HepG2 (cell line): ENCODE data around the gene DEUP1. TPM values are rescaled to one million over a fixed set of nuclear protein-coding genes. Genes with fewer than 3 reads are reported as not detected.

Source experiments
- ATAC-seq: fragments of 200-7000 bp; cut with Tn5 transposase; 3 replicates; pipeline ENCODE4 v1.9.1; 2020; ENCODE audit warnings: mild to moderate bottlenecking, moderate library complexity
- BruUV-seq: library from RNA; stranded (reverse); fragments of 400-500 nt; replicated peaks from 2 replicates; lab custom pipeline; 2021; lab: Mats Ljungman, UMichigan
- CTCF ChIA-PET: fragments of 300-600 bp; formaldehyde crosslinking; extraction: SDS; loops from one replicate; lab custom pipeline; 2021; ENCODE audit warnings: low total read pairs, inconsistent platforms, low intra/inter-chr PET ratio; lab: Yijun Ruan, JAX
- POLR2A ChIA-PET: fragments of 350-600 bp; sonication (Branson Sonifier 250); formaldehyde crosslinking; loops from one replicate; lab custom pipeline; 2020; ENCODE audit warnings: antibody characterized with exemption, inconsistent platforms; lab: Yijun Ruan, JAX
- DNase-seq: peaks from one replicate; pipeline ENCODE4 v3.0.0-alpha.2; 2015; ENCODE audit warnings: low spot score
- FAIRE-seq: peaks from 3 replicates; lab custom pipeline; 2011; peaks lifted over from hg19 to GRCh38; lab: Jason Lieb, UNC
- H2AFZ ChIP-seq: one replicate; pipeline ENCODE4 v1.6.1; 2011; ENCODE audit warnings: low read length, inconsistent platforms
- H3K27ac ChIP-seq: fragments of 300-600 bp; 3 replicates; pipeline ENCODE4 v1.8.0; 2011; ENCODE audit warnings: mixed run types, mild to moderate bottlenecking, mixed read lengths, low read length, inconsistent platforms; ENCODE audit not compliant: insufficient read depth; ENCODE audit errors: extremely low read length
- H3K27me3 ChIP-seq, 2 experiments: fragments of 200-600 bp in 1 of 2; 2 replicates in 1 of 2; 3 replicates in 1 of 2; pipeline versions ENCODE4 v1.6.0 to v1.8.0; 2011; ENCODE audit warnings: low read length in 2 of 2, mild to moderate bottlenecking in 2 of 2, moderate library complexity in 2 of 2, inconsistent platforms in 1 of 2; ENCODE audit not compliant: insufficient read depth in 2 of 2, control insufficient read depth in 1 of 2
- H3K36me3 ChIP-seq, 2 experiments: fragments of 200-600 bp in 1 of 2; replicated peaks in 1 of 2; 2 replicates in 1 of 2; 3 replicates in 1 of 2; pipeline versions ENCODE4 v1.5.1 to v1.8.0; 2011; ENCODE audit warnings: low read length in 2 of 2, inconsistent platforms in 1 of 2; ENCODE audit not compliant: insufficient read depth in 2 of 2, control insufficient read depth in 1 of 2
- H3K4me1 ChIP-seq: 2 replicates; pipeline ENCODE4 v1.5.1; 2012; ENCODE audit warnings: low read length, inconsistent platforms; ENCODE audit not compliant: insufficient read depth
- H3K4me2 ChIP-seq: 2 replicates; pipeline ENCODE4 v1.6.0; 2011; ENCODE audit warnings: low read depth, low read length, inconsistent platforms
- H3K4me3 ChIP-seq, 3 experiments: fragments of 200-600 bp in 1 of 3; sonication (generic), shearing (Covaris generic) in 1 of 3; replicated peaks in 1 of 3; 2 replicates each; pipeline ENCODE4 v1.5.1; 2011 to 2016; ENCODE audit warnings: low read length in 3 of 3, inconsistent platforms in 2 of 3, low read depth in 2 of 3, mild to moderate bottlenecking in 2 of 3, control low read depth in 1 of 3, mixed read lengths in 1 of 3; ENCODE audit not compliant: insufficient read depth in 1 of 3
- H3K79me2 ChIP-seq: one replicate; pipeline ENCODE4 v1.6.1; 2011; ENCODE audit warnings: low read length, inconsistent platforms; ENCODE audit not compliant: insufficient read depth
- H3K9ac ChIP-seq: 2 replicates; pipeline ENCODE4 v1.6.0; 2011; ENCODE audit warnings: mild to moderate bottlenecking, low read depth, low read length, inconsistent platforms; ENCODE audit not compliant: insufficient read depth
- H3K9me3 ChIP-seq: 2 replicates; pipeline ENCODE4 v1.5.1; 2012; ENCODE audit warnings: mild to moderate bottlenecking, low read length
- H4K20me1 ChIP-seq: 2 replicates; pipeline ENCODE4 v1.6.0; 2011; ENCODE audit warnings: inconsistent platforms, mild to moderate bottlenecking, low read length, moderate library complexity; ENCODE audit not compliant: insufficient read depth
- ATF7 ChIP-seq, 2 experiments: fragments of 450-650 bp in 1 of 2; sonication (generic) in 1 of 2; formaldehyde crosslinking in 1 of 2; IDR thresholded peaks; 2 replicates each; pipeline versions ENCODE4 v1.4.0 to v1.6.1; 2016 to 2020; ENCODE audit warnings: antibody characterized with exemption in 1 of 2, mild to moderate bottlenecking in 1 of 2, missing genetic modification reagents in 1 of 2
- GMEB2 ChIP-seq: IDR thresholded peaks from 2 replicates; pipeline ENCODE4 v1.6.1; 2016; ENCODE audit warnings: missing biosample characterization, missing genetic modification reagents, low read depth
- MBNL3 ChIP-seq: fragments of 250-450 bp; sonication (Bioruptor Pico); conservative IDR thresholded peaks from 2 replicates; pipeline ENCODE4 v1.8.0; 2022; ENCODE audit warnings: mild to moderate bottlenecking, inconsistent platforms
- NPAS2 ChIP-seq: sonication (generic); formaldehyde crosslinking; IDR thresholded peaks from 2 replicates; pipeline ENCODE4 v1.8.0; 2022; ENCODE audit warnings: mild to moderate bottlenecking, missing genetic modification reagents, borderline replicate concordance
- RFX3 ChIP-seq: IDR thresholded peaks from 2 replicates; pipeline ENCODE4 v1.6.1; 2016; ENCODE audit warnings: missing biosample characterization, missing genetic modification reagents
- STAT6 ChIP-seq: sonication (generic); formaldehyde crosslinking; IDR thresholded peaks from 2 replicates; pipeline ENCODE4 v1.4.0; 2020; ENCODE audit warnings: missing genetic modification reagents, mild to moderate bottlenecking, borderline replicate concordance
- ZNF746 ChIP-seq: sonication (generic); formaldehyde crosslinking; IDR thresholded peaks from 2 replicates; pipeline ENCODE4 v1.8.0; 2022; ENCODE audit warnings: mild to moderate bottlenecking, missing genetic modification reagents
- WGBS: methylation state at CpG from one replicate; pipeline ENCODE4 v1.1.6; 2017; ENCODE audit warnings: low lambda C conversion rate; 5-methylcytosine and 5-hydroxymethylcytosine counted together
- in situ Hi-C: cut with HindIII; loops from 2 replicates; pipeline ENCODE4 v1.10.0; 2017; ENCODE audit warnings: low pct_unique_long_range_greater_than_20kb; ENCODE audit not compliant: extremely low pct_ligation_motif_present
- intact Hi-C: fragments of 100-400 bp; cut with micrococcal nuclease; formaldehyde crosslinking; loops from one replicate; pipeline ENCODE4 v1.10.0; 2022; ENCODE audit not compliant: unreplicated experiment
- polyA plus RNA-seq, 8 experiments: library from polyadenylated mRNA; depleted of rRNA in 3 of 8; stranded (reverse) in 7 of 8; unstranded in 1 of 8; fragments of >200 nt; fragmentation: Illumina TruSeq in 4 of 8; extraction: Trizol in 4 of 8; gene quantifications; 2 replicates each; pipeline versions ENCODE4 v1.2.1 to v1.2.3, GENCODE V29; 2011 to 2016; ENCODE audit warnings: low read depth in 4 of 8, missing spikeins in 1 of 8, mixed read lengths in 1 of 8; ENCODE audit not compliant: insufficient read depth in 1 of 8
- total RNA-seq, 5 experiments: library from RNA; depleted of rRNA; stranded (reverse); fragments of >200 nt; fragmentation: Illumina TruSeq; extraction: Trizol; gene quantifications; 2 replicates each; pipeline ENCODE4 v1.2.3, GENCODE V29; 2016; ENCODE audit warnings: low read depth in 1 of 5
- TF ChIP-seq, protein P1 (sequence below): sonication (generic); formaldehyde crosslinking; IDR thresholded peaks from 2 replicates; pipeline ENCODE4 v1.4.0; 2020; ENCODE audit warnings: missing genetic modification reagents, borderline replicate concordance

Gene DEUP1
- total and polyA plus RNA-seq, 2 of the 13 experiments (the other 11 are each of a cell fraction or from before 2014, with no cell fraction given), result not detected

GRCh38 chr11:93482556-93482955 lies 152.0 kb downstream of the DEUP1 start:
- H3K4me1 ChIP-seq, result peaks cover 20% of the 10 kb centered on the region
- no peak for FAIRE-seq

More at GRCh38 chr11:93482556-93482955, 152.0 kb downstream of the DEUP1 start:
- H3K9me3 ChIP-seq, result no peaks in the 10 kb centered on the region
- ATAC-seq, result no peak
- no peak overlapping the region for H3K27ac ChIP-seq
- ChIA-PET POLR2A (no interaction called here), CTCF (no interaction called here)
- BruUV-seq, result no TSS peak
- TF ChIP-seq, protein P1, sequence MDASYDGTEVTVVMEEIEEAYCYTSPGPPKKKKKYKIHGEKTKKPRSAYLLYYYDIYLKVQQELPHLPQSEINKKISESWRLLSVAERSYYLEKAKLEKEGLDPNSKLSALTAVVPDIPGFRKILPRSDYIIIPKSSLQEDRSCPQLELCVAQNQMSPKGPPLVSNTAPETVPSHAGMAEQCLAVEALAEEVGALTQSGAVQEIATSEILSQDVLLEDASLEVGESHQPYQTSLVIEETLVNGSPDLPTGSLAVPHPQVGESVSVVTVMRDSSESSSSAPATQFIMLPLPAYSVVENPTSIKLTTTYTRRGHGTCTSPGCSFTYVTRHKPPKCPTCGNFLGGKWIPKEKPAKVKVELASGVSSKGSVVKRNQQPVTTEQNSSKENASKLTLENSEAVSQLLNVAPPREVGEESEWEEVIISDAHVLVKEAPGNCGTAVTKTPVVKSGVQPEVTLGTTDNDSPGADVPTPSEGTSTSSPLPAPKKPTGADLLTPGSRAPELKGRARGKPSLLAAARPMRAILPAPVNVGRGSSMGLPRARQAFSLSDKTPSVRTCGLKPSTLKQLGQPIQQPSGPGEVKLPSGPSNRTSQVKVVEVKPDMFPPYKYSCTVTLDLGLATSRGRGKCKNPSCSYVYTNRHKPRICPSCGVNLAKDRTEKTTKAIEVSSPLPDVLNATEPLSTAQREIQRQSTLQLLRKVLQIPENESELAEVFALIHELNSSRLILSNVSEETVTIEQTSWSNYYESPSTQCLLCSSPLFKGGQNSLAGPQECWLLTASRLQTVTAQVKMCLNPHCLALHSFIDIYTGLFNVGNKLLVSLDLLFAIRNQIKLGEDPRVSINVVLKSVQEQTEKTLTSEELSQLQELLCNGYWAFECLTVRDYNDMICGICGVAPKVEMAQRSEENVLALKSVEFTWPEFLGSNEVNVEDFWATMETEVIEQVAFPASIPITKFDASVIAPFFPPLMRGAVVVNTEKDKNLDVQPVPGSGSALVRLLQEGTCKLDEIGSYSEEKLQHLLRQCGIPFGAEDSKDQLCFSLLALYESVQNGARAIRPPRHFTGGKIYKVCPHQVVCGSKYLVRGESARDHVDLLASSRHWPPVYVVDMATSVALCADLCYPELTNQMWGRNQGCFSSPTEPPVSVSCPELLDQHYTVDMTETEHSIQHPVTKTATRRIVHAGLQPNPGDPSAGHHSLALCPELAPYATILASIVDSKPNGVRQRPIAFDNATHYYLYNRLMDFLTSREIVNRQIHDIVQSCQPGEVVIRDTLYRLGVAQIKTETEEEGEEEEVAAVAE, result no peak
- TF ChIP-seq STAT6, result no peak
- no peak for TF ChIP-seq NPAS2 (CRISPR knock-in tag)
- no peak for TF ChIP-seq RFX3 (CRISPR knock-in tag)
- no peak for TF ChIP-seq MBNL3 (CRISPR knock-in tag)
- no peak for TF ChIP-seq ZNF746
- TF ChIP-seq GMEB2 (CRISPR knock-in tag), result no peak
- TF ChIP-seq ATF7 (IDR thresholded peaks at IDR 0.05), result no peak
- no peak for TF ChIP-seq ATF7 (CRISPR knock-in tag; IDR thresholded peaks at IDR 0.05)
- in situ Hi-C loops (no loop called here), intact Hi-C loops (no loop called here)
- no peak overlapping the region for H3K9ac ChIP-seq
- H3K4me2 ChIP-seq, result no peak overlapping the region
- no peaks in the 10 kb centered on the region for H3K79me2 ChIP-seq
- DNase-seq, result no peak
- 91% methylated on average over 10 of the region's 10 CpGs for WGBS
- H4K20me1 ChIP-seq, result peaks cover 7% of the 10 kb centered on the region; the same call in 1 of the 2 replicates
- no peak overlapping the region for H3K4me3 ChIP-seq
- no peaks in the 10 kb centered on the region for H3K27me3 ChIP-seq
- H2AFZ ChIP-seq, result no peak overlapping the region
- peaks cover 0 to 3% of the 10 kb centered on the region in 2 experiments; a peak in 3 of 5 replicates for H3K36me3 ChIP-seq
